IMR-90 (cell line): ENCODE results near the gene CFAP210. TPM values are rescaled to one million over a fixed set of nuclear protein-coding genes. Genes with fewer than 3 reads are reported as not detected.

Experiments used
- ATAC-seq: fragments of 200-7000 bp; cut with Tn5 transposase; 2 replicates; pipeline ENCODE4 v1.9.1; 2020; ENCODE audit warnings: low read depth, mild to moderate bottlenecking, moderate library complexity
- BruUV-seq: library from RNA; stranded (reverse); fragments of 400-500 nt; replicated peaks from 2 replicates; lab custom pipeline; 2021; lab: Mats Ljungman, UMichigan
- CTCF ChIA-PET: fragments of 300-600 bp; formaldehyde crosslinking; extraction: SDS; loops from one replicate; lab custom pipeline; 2021; ENCODE audit warnings: antibody characterized with exemption; lab: Yijun Ruan, JAX
- POLR2A ChIA-PET: fragments of 300-600 bp; sonication (Branson Sonifier 250); formaldehyde crosslinking; loops from one replicate; lab custom pipeline; 2022; ENCODE audit warnings: antibody characterized with exemption; ENCODE audit not compliant: unreplicated experiment; lab: Charles Lee
- DNase-seq: peaks from one replicate; pipeline ENCODE4 v3.0.0; 2013
- H2AFZ ChIP-seq: replicated peaks from 2 replicates; pipeline ENCODE3; 2013; ENCODE audit warnings: low read length, mild to moderate bottlenecking; ENCODE audit not compliant: poor library complexity
- H2AK5ac ChIP-seq: 2 replicates; pipeline ENCODE4 v1.6.1; 2013; ENCODE audit warnings: low read depth, low read length, inconsistent platforms
- H2AK9ac ChIP-seq: replicated peaks from 2 replicates; pipeline ENCODE3; 2013; ENCODE audit warnings: mild to moderate bottlenecking, low read depth, low read length, moderate library complexity; ENCODE audit not compliant: poor library complexity
- H2BK120ac ChIP-seq: 2 replicates; pipeline ENCODE4 v1.6.1; 2013; ENCODE audit warnings: low read depth, low read length, inconsistent platforms
- H2BK15ac ChIP-seq: 3 replicates; pipeline ENCODE4 v1.6.1; 2013; ENCODE audit warnings: low read depth, low read length, inconsistent platforms
- H2BK20ac ChIP-seq: 2 replicates; pipeline ENCODE4 v1.6.1; 2013; ENCODE audit warnings: low read depth, mild to moderate bottlenecking, inconsistent platforms, low read length, moderate library complexity
- H2BK5ac ChIP-seq: 2 replicates; pipeline ENCODE4 v1.6.1; 2013; ENCODE audit warnings: mild to moderate bottlenecking, low read depth, low read length, inconsistent platforms; ENCODE audit not compliant: poor library complexity, severe bottlenecking
- H3K14ac ChIP-seq: replicated peaks from 2 replicates; pipeline ENCODE4 v1.6.1; 2013; ENCODE audit warnings: low read depth, low read length, inconsistent platforms
- H3K18ac ChIP-seq: 2 replicates; pipeline ENCODE4 v1.6.1; 2013; ENCODE audit warnings: low read depth, low read length, control low read depth
- H3K23ac ChIP-seq: 2 replicates; pipeline ENCODE4 v1.6.1; 2013; ENCODE audit warnings: low read depth, low read length, inconsistent platforms
- H3K27ac ChIP-seq: 2 replicates; pipeline ENCODE4 v1.5.1; 2013; ENCODE audit warnings: mild to moderate bottlenecking, control low read depth, low read length; ENCODE audit not compliant: insufficient read depth
- H3K27me3 ChIP-seq: 2 replicates; pipeline ENCODE4 v1.6.1; 2013; ENCODE audit warnings: low read length; ENCODE audit not compliant: control insufficient read depth, insufficient read depth
- H3K36me3 ChIP-seq: 2 replicates; pipeline ENCODE4 v1.6.1; 2013; ENCODE audit warnings: low read length, mixed read lengths; ENCODE audit not compliant: control insufficient read depth, insufficient read depth
- H3K4ac ChIP-seq: 2 replicates; pipeline ENCODE4 v1.6.1; 2013; ENCODE audit warnings: low read depth, low read length, inconsistent platforms
- H3K4me1 ChIP-seq: 2 replicates; pipeline ENCODE4 v1.6.1; 2013; ENCODE audit warnings: low read length, mixed read lengths; ENCODE audit not compliant: control insufficient read depth, insufficient read depth
- H3K4me2 ChIP-seq: 2 replicates; pipeline ENCODE4 v1.6.1; 2013; ENCODE audit warnings: low read depth, mild to moderate bottlenecking, control low read depth, low read length, moderate library complexity
- H3K4me3 ChIP-seq: 2 replicates; pipeline ENCODE4 v1.5.1; 2013; ENCODE audit warnings: low read depth, mild to moderate bottlenecking, control low read depth, low read length, moderate library complexity; ENCODE audit not compliant: insufficient read depth
- H3K56ac ChIP-seq: 2 replicates; pipeline ENCODE4 v1.6.1; 2013; ENCODE audit warnings: low read length, inconsistent platforms; ENCODE audit not compliant: insufficient read depth; ENCODE audit errors: extremely low read depth
- H3K79me1 ChIP-seq, 2 experiments: 2 replicates each; pipeline ENCODE4 v1.6.1; 2013; ENCODE audit warnings: low read length in 2 of 2, inconsistent platforms in 1 of 2, low read depth in 1 of 2
- H3K9ac ChIP-seq: 2 replicates; pipeline ENCODE4 v1.6.1; 2013; ENCODE audit warnings: low read depth, low read length, control low read depth
- H3K9me1 ChIP-seq: 2 replicates; pipeline ENCODE4 v1.6.1; 2013; ENCODE audit warnings: low read length, inconsistent platforms; ENCODE audit not compliant: insufficient read depth
- H3K9me3 ChIP-seq: 2 replicates; pipeline ENCODE4 v1.6.1; 2013; ENCODE audit warnings: low read length; ENCODE audit not compliant: control insufficient read depth, insufficient read depth
- H4K20me1 ChIP-seq: 2 replicates; pipeline ENCODE4 v1.6.1; 2013; ENCODE audit warnings: low read length, inconsistent platforms; ENCODE audit not compliant: insufficient read depth
- H4K5ac ChIP-seq: 2 replicates; pipeline ENCODE4 v1.6.1; 2013; ENCODE audit warnings: mild to moderate bottlenecking, low read depth, low read length, control low read depth
- H4K8ac ChIP-seq, 2 experiments: 2 replicates each; pipeline ENCODE4 v1.6.1; 2013; ENCODE audit warnings: low read depth in 2 of 2, low read length in 2 of 2, control low read depth in 1 of 2, inconsistent platforms in 1 of 2
- H4K91ac ChIP-seq: 2 replicates; pipeline ENCODE4 v1.6.1; 2013; ENCODE audit warnings: low read depth, low read length, inconsistent platforms; ENCODE audit not compliant: insufficient read depth
- CEBPB ChIP-seq: IDR thresholded peaks from 2 replicates; pipeline ENCODE4 v1.6.1; 2012; ENCODE audit warnings: low read depth, low read length, improper control_type of control experiment
- WGBS, 2 experiments: methylation state at CpG; one replicate each; pipeline versions ENCODE4 v1.1.5 to v1.1.7; 2013; ENCODE audit warnings: missing lambda C conversion rate in 2 of 2; ENCODE audit not compliant: insufficient read length in 1 of 2; ENCODE audit errors: extremely low coverage in 2 of 2; 5-methylcytosine and 5-hydroxymethylcytosine counted together
- dilution Hi-C: fragments of 300-500 bp; cut with HindIII; formaldehyde crosslinking; loops from one replicate; pipeline ENCODE4 v1.14.3; 2018; ENCODE audit warnings: low sequenced_read_pairs; ENCODE audit not compliant: unreplicated experiment
- in situ Hi-C: fragments of 300-500 bp; cut with MboI; formaldehyde crosslinking; loops from 3 replicates; pipeline ENCODE4 v1.14.3; 2019; ENCODE audit warnings: low sequenced_read_pairs, inconsistent platforms, mixed read lengths
- intact Hi-C: fragments of 100-400 bp; cut with micrococcal nuclease; formaldehyde crosslinking; loops from 2 replicates; pipeline ENCODE4 v1.10.0; 2022
- polyA plus RNA-seq, 3 experiments: library from polyadenylated mRNA; depleted of rRNA; stranded (reverse); fragments of >200 nt; gene quantifications; 2 replicates each; pipeline ENCODE4 v1.2.3, GENCODE V29; 2012; ENCODE audit warnings: low replicate concordance in 1 of 3
- total RNA-seq: library from RNA; depleted of rRNA; stranded (reverse); fragments of >200 nt; gene quantifications from 2 replicates; pipeline ENCODE4 v1.2.3, GENCODE V29; 2012

CFAP210 gene
- total and polyA plus RNA-seq, 2 of the 4 experiments (the other 2 are of a cell fraction), result not detected

DNA sequence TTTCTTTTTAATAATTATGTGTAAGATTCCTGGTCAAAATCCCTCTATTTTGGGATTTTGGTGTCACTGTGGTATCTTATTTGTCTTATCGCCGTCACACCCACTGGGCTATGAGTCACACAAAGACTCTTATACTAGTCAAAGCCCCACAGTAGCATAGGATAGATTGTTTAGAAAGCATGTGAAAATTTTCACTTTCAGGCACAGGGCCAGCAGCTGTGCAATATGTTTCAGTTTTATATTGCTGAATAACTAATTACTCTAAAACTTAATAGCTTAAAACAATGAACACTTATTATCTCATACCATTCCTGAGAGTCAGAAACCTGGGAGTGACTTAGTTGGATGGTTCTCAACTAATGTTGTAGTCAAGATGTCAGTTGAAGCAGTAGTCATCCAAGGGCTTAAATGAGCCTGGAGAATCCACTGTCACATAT lies 24.0 kb downstream of the CFAP210 start:
- DNase-seq, result peak; percentile 18
- H3K4me1 ChIP-seq, result no peaks in the 10 kb centered on the region
- H3K4ac ChIP-seq, result no peak overlapping the region
- no peak overlapping the region for H3K56ac ChIP-seq
- no peaks in the 10 kb centered on the region for H3K79me1 ChIP-seq
- H2BK20ac ChIP-seq, result no peak overlapping the region
- H2BK15ac ChIP-seq, result no peak overlapping the region
- no peak overlapping the region for H2BK5ac ChIP-seq
- no peak overlapping the region for H2AK5ac ChIP-seq
- in situ Hi-C loops (no loop called here), intact Hi-C loops (no loop called here), dilution Hi-C loops (no loop called here)
- no peak overlapping the region for H3K18ac ChIP-seq
- no peak overlapping the region for H3K9ac ChIP-seq
- no peak overlapping the region for H4K5ac ChIP-seq
- CTCF ChIA-PET, result no interaction called here
- no peak; the same call in 1 of the 2 replicates for ATAC-seq
- no peaks in the 10 kb centered on the region for H3K9me3 ChIP-seq
- no peak overlapping the region for H3K14ac ChIP-seq
- no TSS peak for BruUV-seq
- no peak overlapping the region for H2AK9ac ChIP-seq
- no peak overlapping the region for H2BK120ac ChIP-seq
- H3K23ac ChIP-seq, result no peak overlapping the region
- peaks cover 4% of the 10 kb centered on the region; the same call in 1 of the 2 replicates for H3K27me3 ChIP-seq
- no peak overlapping the region for H3K4me3 ChIP-seq
- no CpG with 5 or more reads among the region's 2 CpGs for WGBS, 2 experiments
- POLR2A ChIA-PET, result no interaction called here
- no peak overlapping the region for H3K4me2 ChIP-seq
- H4K8ac ChIP-seq, result no peak overlapping the region
- H3K36me3 ChIP-seq, result no peaks in the 10 kb centered on the region
- H3K9me1 ChIP-seq, result no peaks in the 10 kb centered on the region
- H2AFZ ChIP-seq, result no peak overlapping the region
- no peak overlapping the region for H3K27ac ChIP-seq
- H4K91ac ChIP-seq, result no peak overlapping the region
- H4K20me1 ChIP-seq, result no peaks in the 10 kb centered on the region
- TF ChIP-seq CEBPB, result no peak
